HepG2 (cell line): Measurements from ENCODE around the gene C2. TPM values are rescaled to one million over a fixed set of nuclear protein-coding genes. Genes with fewer than 3 reads are reported as not detected.

Source experiments
- BRCA1 ChIP-seq: sonication (generic); formaldehyde crosslinking; IDR thresholded peaks from 2 replicates; pipeline ENCODE4 v1.4.0; 2020; ENCODE audit warnings: missing genetic modification reagents
- CENPBD1 ChIP-seq: sonication (generic); formaldehyde crosslinking; IDR thresholded peaks from 2 replicates; pipeline ENCODE4 v1.8.0; 2022; ENCODE audit warnings: missing genetic modification reagents, low read depth, mild to moderate bottlenecking, borderline replicate concordance
- FLYWCH1 ChIP-seq: sonication (generic); formaldehyde crosslinking; IDR thresholded peaks from 2 replicates; pipeline ENCODE4 v1.8.1; 2023; ENCODE audit warnings: mild to moderate bottlenecking, missing genetic modification reagents
- FOXA3 ChIP-seq: IDR thresholded peaks from 2 replicates; pipeline ENCODE4 v1.6.1; 2016; ENCODE audit warnings: missing genetic modification reagents, missing compliant biosample characterization
- HNRNPL ChIP-seq: fragments of 200-400 bp; formaldehyde crosslinking; IDR thresholded peaks from 2 replicates; pipeline ENCODE4 v1.6.1; 2017; ENCODE audit warnings: mild to moderate bottlenecking, low read depth, low read length
- ISX ChIP-seq: sonication (generic); formaldehyde crosslinking; conservative IDR thresholded peaks from 2 replicates; pipeline ENCODE4 v1.5.0; 2020; ENCODE audit warnings: missing genetic modification reagents
- NBN ChIP-seq: fragments of 450-650 bp; conservative IDR thresholded peaks from 2 replicates; pipeline ENCODE4 v1.6.1; 2017
- SALL2 ChIP-seq: sonication (generic); formaldehyde crosslinking; IDR thresholded peaks from 2 replicates; pipeline ENCODE4 v1.8.1; 2023; ENCODE audit warnings: mild to moderate bottlenecking, missing genetic modification reagents, inconsistent platforms
- SNAI1 ChIP-seq: sonication (generic); formaldehyde crosslinking; IDR thresholded peaks from 2 replicates; pipeline ENCODE4 v1.5.0; 2020; ENCODE audit warnings: mild to moderate bottlenecking, missing genetic modification reagents, borderline replicate concordance
- SSRP1 ChIP-seq: IDR thresholded peaks from 2 replicates; pipeline ENCODE4 v1.6.1; 2016; ENCODE audit warnings: control low read depth
- TSC22D2 ChIP-seq: sonication (generic); formaldehyde crosslinking; IDR thresholded peaks from 2 replicates; pipeline ENCODE4 v1.5.1; 2020; ENCODE audit warnings: missing genetic modification reagents, mild to moderate bottlenecking, borderline replicate concordance
- ZFP41 ChIP-seq: sonication (generic); formaldehyde crosslinking; IDR thresholded peaks from 2 replicates; pipeline ENCODE4 v1.4.0; 2020; ENCODE audit warnings: mild to moderate bottlenecking, missing genetic modification reagents, borderline replicate concordance
- ZFP62 ChIP-seq: sonication (generic); formaldehyde crosslinking; IDR thresholded peaks from 2 replicates; pipeline ENCODE4 v1.4.0; 2020; ENCODE audit warnings: missing genetic modification reagents
- ZNF274 ChIP-seq: sonication (generic); formaldehyde crosslinking; IDR thresholded peaks from 2 replicates; pipeline ENCODE4 v1.5.1; 2020; ENCODE audit warnings: mild to moderate bottlenecking, missing genetic modification reagents
- ZNF512 ChIP-seq: sonication (generic); formaldehyde crosslinking; IDR thresholded peaks from 2 replicates; pipeline ENCODE4 v1.4.0; 2020; ENCODE audit warnings: mild to moderate bottlenecking, missing genetic modification reagents
- ZNF546 ChIP-seq: sonication (generic); formaldehyde crosslinking; conservative IDR thresholded peaks from 2 replicates; pipeline ENCODE4 v1.8.1; 2023; ENCODE audit warnings: mild to moderate bottlenecking, missing genetic modification reagents
- ZNF597 ChIP-seq: sonication (generic); formaldehyde crosslinking; IDR thresholded peaks from 2 replicates; pipeline ENCODE4 v1.5.0; 2020; ENCODE audit warnings: missing genetic modification reagents
- ZNF619 ChIP-seq: sonication (generic); formaldehyde crosslinking; IDR thresholded peaks from 2 replicates; pipeline ENCODE4 v1.4.0; 2020; ENCODE audit warnings: mild to moderate bottlenecking, missing genetic modification reagents
- ZNF75D ChIP-seq: sonication (generic); formaldehyde crosslinking; IDR thresholded peaks from 2 replicates; pipeline ENCODE4 v1.8.1; 2023; ENCODE audit warnings: missing genetic modification reagents, mild to moderate bottlenecking, borderline replicate concordance
- ZNF766 ChIP-seq: sonication (generic); formaldehyde crosslinking; IDR thresholded peaks from 2 replicates; pipeline ENCODE4 v1.5.0; 2020; ENCODE audit warnings: missing genetic modification reagents, borderline replicate concordance
- polyA plus RNA-seq, 8 experiments: library from polyadenylated mRNA; depleted of rRNA in 3 of 8; stranded (reverse) in 7 of 8; unstranded in 1 of 8; fragments of >200 nt; fragmentation: Illumina TruSeq in 4 of 8; extraction: Trizol in 4 of 8; gene quantifications; 2 replicates each; pipeline versions ENCODE4 v1.2.1 to v1.2.3, GENCODE V29; 2011 to 2016; ENCODE audit warnings: low read depth in 4 of 8, missing spikeins in 1 of 8, mixed read lengths in 1 of 8; ENCODE audit not compliant: insufficient read depth in 1 of 8
- total RNA-seq, 5 experiments: library from RNA; depleted of rRNA; stranded (reverse); fragments of >200 nt; fragmentation: Illumina TruSeq; extraction: Trizol; gene quantifications; 2 replicates each; pipeline ENCODE4 v1.2.3, GENCODE V29; 2016; ENCODE audit warnings: low read depth in 1 of 5
- TF ChIP-seq, protein P1 (sequence below): sonication (generic); formaldehyde crosslinking; IDR thresholded peaks from 2 replicates; pipeline ENCODE4 v1.4.0; 2020; ENCODE audit warnings: missing genetic modification reagents, borderline replicate concordance
- TF ChIP-seq, protein P2 (sequence below): sonication (generic); formaldehyde crosslinking; IDR thresholded peaks from 2 replicates; pipeline ENCODE4 v1.4.0; 2020; ENCODE audit warnings: missing genetic modification reagents

The C2 gene
- total and polyA plus RNA-seq, 2 of the 13 experiments (the other 11 are each of a cell fraction or from before 2014, with no cell fraction given): 165 to 307 TPM

GRCh38 chr6:31927242-31927862 is at the start of gene C2 (continued):
- TF ChIP-seq, protein P1, sequence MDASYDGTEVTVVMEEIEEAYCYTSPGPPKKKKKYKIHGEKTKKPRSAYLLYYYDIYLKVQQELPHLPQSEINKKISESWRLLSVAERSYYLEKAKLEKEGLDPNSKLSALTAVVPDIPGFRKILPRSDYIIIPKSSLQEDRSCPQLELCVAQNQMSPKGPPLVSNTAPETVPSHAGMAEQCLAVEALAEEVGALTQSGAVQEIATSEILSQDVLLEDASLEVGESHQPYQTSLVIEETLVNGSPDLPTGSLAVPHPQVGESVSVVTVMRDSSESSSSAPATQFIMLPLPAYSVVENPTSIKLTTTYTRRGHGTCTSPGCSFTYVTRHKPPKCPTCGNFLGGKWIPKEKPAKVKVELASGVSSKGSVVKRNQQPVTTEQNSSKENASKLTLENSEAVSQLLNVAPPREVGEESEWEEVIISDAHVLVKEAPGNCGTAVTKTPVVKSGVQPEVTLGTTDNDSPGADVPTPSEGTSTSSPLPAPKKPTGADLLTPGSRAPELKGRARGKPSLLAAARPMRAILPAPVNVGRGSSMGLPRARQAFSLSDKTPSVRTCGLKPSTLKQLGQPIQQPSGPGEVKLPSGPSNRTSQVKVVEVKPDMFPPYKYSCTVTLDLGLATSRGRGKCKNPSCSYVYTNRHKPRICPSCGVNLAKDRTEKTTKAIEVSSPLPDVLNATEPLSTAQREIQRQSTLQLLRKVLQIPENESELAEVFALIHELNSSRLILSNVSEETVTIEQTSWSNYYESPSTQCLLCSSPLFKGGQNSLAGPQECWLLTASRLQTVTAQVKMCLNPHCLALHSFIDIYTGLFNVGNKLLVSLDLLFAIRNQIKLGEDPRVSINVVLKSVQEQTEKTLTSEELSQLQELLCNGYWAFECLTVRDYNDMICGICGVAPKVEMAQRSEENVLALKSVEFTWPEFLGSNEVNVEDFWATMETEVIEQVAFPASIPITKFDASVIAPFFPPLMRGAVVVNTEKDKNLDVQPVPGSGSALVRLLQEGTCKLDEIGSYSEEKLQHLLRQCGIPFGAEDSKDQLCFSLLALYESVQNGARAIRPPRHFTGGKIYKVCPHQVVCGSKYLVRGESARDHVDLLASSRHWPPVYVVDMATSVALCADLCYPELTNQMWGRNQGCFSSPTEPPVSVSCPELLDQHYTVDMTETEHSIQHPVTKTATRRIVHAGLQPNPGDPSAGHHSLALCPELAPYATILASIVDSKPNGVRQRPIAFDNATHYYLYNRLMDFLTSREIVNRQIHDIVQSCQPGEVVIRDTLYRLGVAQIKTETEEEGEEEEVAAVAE (CRISPR knock-in tag): peak; percentile 79; the same call in 1 of the 2 replicates
- 0 out of 2 replicates have a peak, but pooled peaks have one; percentile 46 for TF ChIP-seq TSC22D2
- no peak for TF ChIP-seq ZNF597 (CRISPR knock-in tag)
- TF ChIP-seq ZNF274 (CRISPR knock-in tag): no peak; the same call in 1 of the 2 replicates
- TF ChIP-seq BRCA1 (CRISPR knock-in tag): no peak; the same call in 1 of the 2 replicates
- no peak for TF ChIP-seq NBN
- no peak; the same call in 1 of the 2 replicates for TF ChIP-seq SALL2 (CRISPR knock-in tag)
- no peak for TF ChIP-seq ISX
- TF ChIP-seq ZNF75D (CRISPR knock-in tag): no peak
- no peak for TF ChIP-seq SNAI1
- TF ChIP-seq ZFP62 (CRISPR knock-in tag): no peak
- no peak for TF ChIP-seq ZNF619
- peak; percentile 98 for TF ChIP-seq FOXA3 (CRISPR knock-in tag)
- no peak for TF ChIP-seq ZFP41
- TF ChIP-seq ZNF766 (CRISPR knock-in tag): peak; percentile 39; the same call in 1 of the 2 replicates
- no peak; the same call in 1 of the 2 replicates for TF ChIP-seq FLYWCH1
- peak; percentile 23; the same call in 1 of the 2 replicates for TF ChIP-seq SSRP1 (CRISPR knock-in tag)
- TF ChIP-seq CENPBD1 (CRISPR knock-in tag): no peak
- no peak for TF ChIP-seq ZNF512 (CRISPR knock-in tag)
- TF ChIP-seq, protein P2, sequence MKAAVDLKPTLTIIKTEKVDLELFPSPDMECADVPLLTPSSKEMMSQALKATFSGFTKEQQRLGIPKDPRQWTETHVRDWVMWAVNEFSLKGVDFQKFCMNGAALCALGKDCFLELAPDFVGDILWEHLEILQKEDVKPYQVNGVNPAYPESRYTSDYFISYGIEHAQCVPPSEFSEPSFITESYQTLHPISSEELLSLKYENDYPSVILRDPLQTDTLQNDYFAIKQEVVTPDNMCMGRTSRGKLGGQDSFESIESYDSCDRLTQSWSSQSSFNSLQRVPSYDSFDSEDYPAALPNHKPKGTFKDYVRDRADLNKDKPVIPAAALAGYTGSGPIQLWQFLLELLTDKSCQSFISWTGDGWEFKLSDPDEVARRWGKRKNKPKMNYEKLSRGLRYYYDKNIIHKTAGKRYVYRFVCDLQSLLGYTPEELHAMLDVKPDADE (CRISPR knock-in tag): no peak
- TF ChIP-seq HNRNPL: no peak
- peak; percentile 27; the same call in 1 of the 2 replicates for TF ChIP-seq ZNF546
